ENCODE data around the gene CDH4. TPM values are rescaled to one million over a fixed set of nuclear protein-coding genes. Genes with fewer than 3 reads are reported as not detected.

Gene CDH4
- total and polyA plus RNA-seq, 4 experiments from 2014 or later = 0.39 to 1.1 (median 0.41) TPM; not detected in 1

- Mint-ChIP-seq H3K4me1 (no peaks in the 10 kb centered on the region), H3K27ac (no peak overlapping the region), H3K36me3 (no peaks in the 10 kb centered on the region), H3K4me3 (no peak overlapping the region), H3K9me3 (peaks cover 0 to 3% (median 0%) of the 10 kb centered on the region in 8 donors), H3K27me3 (peaks cover 5 to 23% of the 10 kb centered on the region in 2 donors)
- Histone ChIP-seq H3K27ac (ENCODE audit: low read depth, low read length) (no peak overlapping the region), H3K9me3 (ENCODE audit: control insufficient read depth in 1 of 2, low read length in 2 of 2) (no peaks in the 10 kb centered on the region), H3K36me3 (ENCODE audit: insufficient read depth, low read length) (no peaks in the 10 kb centered on the region), H3K4me3 (ENCODE audit: low read length in 2 of 2) (no peak overlapping the region), H3K4me1 (ENCODE audit: insufficient read depth, low read length) (no peaks in the 10 kb centered on the region), H3K27me3 (ENCODE audit: insufficient read depth, low read length) (no peaks in the 10 kb centered on the region)
- POLR2A ChIA-PET (ENCODE audit: partially characterized antibody) = no interaction called here
- intact Hi-C loops (cut with micrococcal nuclease) = no loop called here
- CTCF ChIA-PET (ENCODE audit: partially characterized antibody) = no interaction called here
- no peak for DNase-seq
Measured at GRCh38 chr20:61958773-61959700, 707.0 kb downstream of the CDH4 start.

DNA sequence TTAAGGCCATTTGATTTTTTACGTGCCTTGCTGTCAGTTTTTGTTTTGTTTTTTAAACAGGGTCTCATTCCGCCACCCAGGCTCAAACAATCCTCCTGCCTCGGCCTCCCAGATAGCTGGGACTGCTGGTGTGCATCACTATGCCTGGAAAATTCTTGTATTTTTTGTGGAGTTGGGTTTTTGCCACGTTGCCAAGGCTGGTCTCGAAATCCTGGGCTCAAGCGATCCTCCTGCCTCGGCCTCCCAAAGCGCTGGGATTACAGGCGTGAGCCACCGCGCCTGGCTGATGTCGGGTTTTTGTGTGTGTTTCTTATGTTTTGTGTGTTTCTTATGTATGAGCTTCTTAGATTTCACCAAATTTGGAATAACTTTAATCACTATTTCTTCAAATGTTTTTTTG is 708.8 kb downstream of the CDH4 start:
- Histone ChIP-seq H3K27me3 (ENCODE audit: insufficient read depth, low read length) (no peaks in the 10 kb centered on the region), H3K9me3 (ENCODE audit: control insufficient read depth in 1 of 2, low read length in 2 of 2) (no peaks in the 10 kb centered on the region), H3K4me1 (ENCODE audit: insufficient read depth, low read length) (no peaks in the 10 kb centered on the region), H3K36me3 (ENCODE audit: insufficient read depth, low read length) (no peaks in the 10 kb centered on the region), H3K27ac (ENCODE audit: low read depth, low read length) (no peak overlapping the region), H3K4me3 (ENCODE audit: low read length in 2 of 2) (no peak overlapping the region)
- Mint-ChIP-seq H3K9me3 (peaks cover 0 to 3% (median 0%) of the 10 kb centered on the region in 8 donors), H3K4me1 (no peaks in the 10 kb centered on the region), H3K4me3 (no peak overlapping the region), H3K36me3 (no peaks in the 10 kb centered on the region), H3K27ac (no peak overlapping the region), H3K27me3 (peaks cover 6 to 17% of the 10 kb centered on the region in 2 donors)
- intact Hi-C loops (cut with micrococcal nuclease) = no loop called here
- ChIA-PET CTCF (ENCODE audit: partially characterized antibody) (no interaction called here), POLR2A (ENCODE audit: partially characterized antibody) (no interaction called here)
- DNase-seq = no peak

DNA sequence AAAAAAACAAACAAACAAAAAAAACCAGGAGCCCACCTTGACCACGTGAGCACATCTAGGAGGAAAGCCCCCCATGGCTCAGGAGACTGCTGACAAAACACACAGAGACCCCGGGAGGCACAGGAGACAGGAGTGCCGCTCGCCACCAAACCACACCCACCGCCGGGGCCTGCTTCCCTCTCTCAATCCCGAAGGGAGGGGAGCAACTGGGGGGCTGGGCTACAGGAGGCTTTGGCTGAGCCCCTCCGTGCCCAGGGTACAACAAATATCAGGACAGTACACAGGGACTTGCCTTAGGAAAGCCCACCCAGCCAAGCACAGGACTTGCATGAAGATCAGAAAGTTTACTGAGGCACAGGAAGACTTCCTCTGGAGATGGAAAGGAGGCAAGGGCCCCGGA is 711.1 kb downstream of the CDH4 start:
- POLR2A ChIA-PET (ENCODE audit: partially characterized antibody) = no interaction called here
- no peaks in the 10 kb centered on the region for H3K36me3 ChIP-seq (ENCODE audit: insufficient read depth, low read length)
- H3K27ac ChIP-seq (ENCODE audit: low read depth, low read length) = no peak overlapping the region
- no peaks in the 10 kb centered on the region for H3K27me3 ChIP-seq (ENCODE audit: insufficient read depth, low read length)
- intact Hi-C loops (cut with micrococcal nuclease) = no loop called here
- no peaks in the 10 kb centered on the region for H3K4me1 Mint-ChIP-seq
- DNase-seq = no peak
- H3K9me3 Mint-ChIP-seq = peaks cover 0 to 3% (median 0%) of the 10 kb centered on the region in 8 donors
- H3K4me3 Mint-ChIP-seq = no peak overlapping the region
- H3K4me3 ChIP-seq (ENCODE audit: low read length in 2 of 2) = no peak overlapping the region
- H3K36me3 Mint-ChIP-seq = no peaks in the 10 kb centered on the region
- no peaks in the 10 kb centered on the region for H3K9me3 ChIP-seq (ENCODE audit: control insufficient read depth in 1 of 2, low read length in 2 of 2)
- CTCF ChIA-PET (ENCODE audit: partially characterized antibody) = no interaction called here
- no peak overlapping the region for H3K27ac Mint-ChIP-seq
- peaks cover 10 to 23% of the 10 kb centered on the region in 2 donors for H3K27me3 Mint-ChIP-seq
- no peaks in the 10 kb centered on the region for H3K4me1 ChIP-seq (ENCODE audit: insufficient read depth, low read length)

DNA sequence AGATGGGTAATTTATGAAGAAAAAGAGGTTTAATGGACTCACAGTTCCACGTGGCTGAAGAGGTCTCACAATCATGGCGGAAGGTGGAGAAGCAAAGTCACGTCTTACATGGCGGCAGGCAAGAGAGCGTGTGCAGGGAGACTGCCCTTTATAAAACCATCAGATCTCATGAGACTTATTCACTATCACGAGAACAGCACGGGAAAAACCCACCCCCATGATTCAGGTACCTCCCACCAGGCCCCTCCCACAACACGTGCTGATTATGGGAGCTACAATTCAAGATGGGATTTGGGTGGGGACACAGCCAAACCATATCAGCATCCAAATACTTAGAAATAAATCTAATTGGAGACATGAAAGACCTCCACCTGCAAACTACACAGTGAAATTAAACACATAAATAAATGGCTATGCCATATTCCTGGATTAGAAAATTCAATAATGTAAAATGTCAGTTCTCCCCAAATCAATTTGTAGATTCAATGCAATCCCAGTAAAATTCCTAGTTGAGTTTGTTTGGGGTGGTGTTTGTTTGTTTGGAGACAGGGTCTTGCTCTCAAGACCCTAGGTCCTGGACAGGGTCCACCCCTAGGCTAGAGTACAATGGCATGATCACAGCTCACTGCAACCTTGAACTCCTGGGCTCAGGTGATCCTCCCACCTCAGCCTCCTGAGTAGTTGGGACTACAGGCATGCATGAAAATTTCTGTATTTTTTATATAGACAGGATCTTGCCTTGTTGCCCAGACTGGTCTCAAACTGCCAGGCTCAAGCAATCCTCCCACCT is 712.0 kb downstream of the CDH4 start:
- peaks cover 14 to 26% of the 10 kb centered on the region in 2 donors for H3K27me3 Mint-ChIP-seq
- no peaks in the 10 kb centered on the region for H3K27me3 ChIP-seq (ENCODE audit: insufficient read depth, low read length)
- CTCF ChIA-PET (ENCODE audit: partially characterized antibody) = no interaction called here

GRCh38 chr20:61964675-61965605 is 712.9 kb downstream of the CDH4 start:
- Mint-ChIP-seq H3K9me3 (peaks cover 0 to 3% (median 0%) of the 10 kb centered on the region in 8 donors), H3K27me3 (peaks cover 14 to 26% of the 10 kb centered on the region in 2 donors), H3K4me1 (no peaks in the 10 kb centered on the region), H3K27ac (no peak overlapping the region), H3K36me3 (no peaks in the 10 kb centered on the region), H3K4me3 (no peak overlapping the region)
- CTCF ChIA-PET (ENCODE audit: partially characterized antibody) = no interaction called here
- H3K4me3 ChIP-seq (ENCODE audit: low read length in 2 of 2) = no peak overlapping the region
- no peak overlapping the region for H3K27ac ChIP-seq (ENCODE audit: low read depth, low read length)
- POLR2A ChIA-PET (ENCODE audit: partially characterized antibody) = no interaction called here
- H3K36me3 ChIP-seq (ENCODE audit: insufficient read depth, low read length) = no peaks in the 10 kb centered on the region
- intact Hi-C loops (cut with micrococcal nuclease) = no loop called here
- H3K27me3 ChIP-seq (ENCODE audit: insufficient read depth, low read length) = no peaks in the 10 kb centered on the region
- no peaks in the 10 kb centered on the region for H3K4me1 ChIP-seq (ENCODE audit: insufficient read depth, low read length)
- H3K9me3 ChIP-seq (ENCODE audit: control insufficient read depth in 1 of 2, low read length in 2 of 2) = no peaks in the 10 kb centered on the region
- DNase-seq = no peak

More for the DNA sequence above, 712.0 kb downstream of the CDH4 start:
- Histone ChIP-seq H3K27ac (ENCODE audit: low read depth, low read length) (no peak overlapping the region), H3K9me3 (ENCODE audit: control insufficient read depth in 1 of 2, low read length in 2 of 2) (no peaks in the 10 kb centered on the region), H3K4me3 (ENCODE audit: low read length in 2 of 2) (no peak overlapping the region), H3K4me1 (ENCODE audit: insufficient read depth, low read length) (no peaks in the 10 kb centered on the region), H3K36me3 (ENCODE audit: insufficient read depth, low read length) (no peaks in the 10 kb centered on the region)
- no peak for DNase-seq
- H3K27ac Mint-ChIP-seq = peak overlapping the region in 1 of 7 donors; percentile 1
- intact Hi-C loops (cut with micrococcal nuclease) = no loop called here
- no peak overlapping the region for H3K4me3 Mint-ChIP-seq
- H3K36me3 Mint-ChIP-seq = no peaks in the 10 kb centered on the region
- no peaks in the 10 kb centered on the region for H3K4me1 Mint-ChIP-seq
- POLR2A ChIA-PET (ENCODE audit: partially characterized antibody) = no interaction called here
- H3K9me3 Mint-ChIP-seq = peaks cover 0 to 3% (median 0%) of the 10 kb centered on the region in 8 donors

GRCh38 chr20:61965606-61966491 is 713.8 kb downstream of the CDH4 start:
- Histone ChIP-seq H3K4me3 (ENCODE audit: low read length in 2 of 2) (no peak overlapping the region), H3K9me3 (ENCODE audit: control insufficient read depth in 1 of 2, low read length in 2 of 2) (no peaks in the 10 kb centered on the region), H3K27me3 (ENCODE audit: insufficient read depth, low read length) (no peaks in the 10 kb centered on the region), H3K27ac (ENCODE audit: low read depth, low read length) (no peak overlapping the region), H3K4me1 (ENCODE audit: insufficient read depth, low read length) (no peaks in the 10 kb centered on the region), H3K36me3 (ENCODE audit: insufficient read depth, low read length) (no peaks in the 10 kb centered on the region)
- DNase-seq = no peak
- intact Hi-C loops (cut with micrococcal nuclease) = no loop called here
- ChIA-PET POLR2A (ENCODE audit: partially characterized antibody) (no interaction called here), CTCF (ENCODE audit: partially characterized antibody) (no interaction called here)
- Mint-ChIP-seq H3K9me3 (peaks cover 0 to 3% (median 0%) of the 10 kb centered on the region in 8 donors), H3K27me3 (peaks cover 14 to 26% of the 10 kb centered on the region in 2 donors), H3K4me1 (peaks cover 0 to 1% (median 0%) of the 10 kb centered on the region in 4 donors), H3K4me3 (no peak overlapping the region), H3K36me3 (peaks cover 1 to 3% of the 10 kb centered on the region in 2 donors), H3K27ac (no peak overlapping the region)
